Brain pericyte (primary cell): ENCODE measurements around the gene CCDC178.
A peak's percentile ranks its signal among the peaks of the same experiment; 100 is the strongest.
"Not testable (repeated sequence)": the region's sequence is repeated elsewhere in the genome, so short reads cannot be mapped to it uniquely, and the experiment has no call there.

Source experiments
- DNase-seq: peaks from one replicate; pipeline ENCODE4 v3.0.0-alpha.2; 2012; ENCODE audit warnings: low read depth, low spot score

CCDC178 gene

GRCh38 chr18:33014060-33014796 lies 426.3 kb downstream of the CCDC178 start:
- DNase-seq, result no peak

- DNase-seq, result no peak
Observed at GRCh38 chr18:33010149-33010548, 430.4 kb downstream of the CCDC178 start.

- no peak for DNase-seq
Observed at GRCh38 chr18:32998921-32999320, 441.6 kb downstream of the CCDC178 start.

- no peak for DNase-seq
Observed at GRCh38 chr18:32998285-32998684, 442.2 kb downstream of the CCDC178 start.

- DNase-seq, result no peak
Observed at GRCh38 chr18:32983721-32984120, 456.8 kb downstream of the CCDC178 start.

- no peak for DNase-seq
Observed at GRCh38 chr18:32980896-32981295, 459.6 kb downstream of the CCDC178 start.

- DNase-seq, result no peak
Observed at GRCh38 chr18:32975501-32975900, 465.0 kb downstream of the CCDC178 start.

- no peak for DNase-seq
Observed at GRCh38 chr18:32975163-32975436, 465.4 kb downstream of the CCDC178 start.

- no peak for DNase-seq
Observed at GRCh38 chr18:32974421-32975162, 465.9 kb downstream of the CCDC178 start.

GRCh38 chr18:32968248-32968647 lies 472.3 kb downstream of the CCDC178 start:
- DNase-seq, result no peak

- DNase-seq, result no peak
Observed at GRCh38 chr18:32966141-32966540, 474.4 kb downstream of the CCDC178 start.

- no peak for DNase-seq
Observed at GRCh38 chr18:32961538-32961937, 479.0 kb downstream of the CCDC178 start.

- no peak for DNase-seq
Observed at GRCh38 chr18:32958746-32959145, 481.8 kb downstream of the CCDC178 start.

GRCh38 chr18:32956591-32957315 lies 483.8 kb downstream of the CCDC178 start:
- DNase-seq, result peak; percentile 24

GRCh38 chr18:32952318-32952717 lies 488.2 kb downstream of the CCDC178 start:
- not testable (repeated sequence) for DNase-seq

- no peak for DNase-seq
Observed at GRCh38 chr18:32937597-32937996, 502.9 kb downstream of the CCDC178 start.

- no peak for DNase-seq
Observed at GRCh38 chr18:32937066-32937465, 503.5 kb downstream of the CCDC178 start.

- DNase-seq, result no peak
Observed at GRCh38 chr18:32934201-32934600, 506.3 kb downstream of the CCDC178 start.

- DNase-seq, result no peak
Observed at GRCh38 chr18:32930695-32931301, 509.7 kb downstream of the CCDC178 start.

GRCh38 chr18:32929213-32929612 lies 511.3 kb downstream of the CCDC178 start:
- no peak for DNase-seq

GRCh38 chr18:32922951-32923430 lies 517.5 kb downstream of the CCDC178 start:
- no peak for DNase-seq
